H1 (cell line): ENCODE measurements around the gene CCDC12. TPM values are rescaled to one million over a fixed set of nuclear protein-coding genes. Genes with fewer than 3 reads are reported as not detected.

ENCODE experiments used
- CTCF ChIA-PET: fragments of 300-600 bp; sonication (Branson Sonifier 250); formaldehyde crosslinking; loops from one replicate; lab custom pipeline; 2021; ENCODE audit not compliant: partially characterized antibody; lab: Charles Lee
- POLR2A ChIA-PET: fragments of 300-600 bp; sonication (Branson Sonifier 250); formaldehyde crosslinking; loops from one replicate; lab custom pipeline; 2021; ENCODE audit warnings: inconsistent platforms; ENCODE audit not compliant: partially characterized antibody; lab: Charles Lee
- DNase-seq, 2 experiments: peaks; one replicate each; pipeline versions ENCODE4 v3.0.0 to v3.0.0-alpha.2; 2010 to 2022; ENCODE audit warnings: low spot score in 2 of 2, low read depth in 1 of 2, mixed read lengths in 1 of 2
- FAIRE-seq: peaks from 2 replicates; lab custom pipeline; 2011; peaks lifted over from hg19 to GRCh38; lab: Jason Lieb, UNC
- H2AFZ ChIP-seq: 2 replicates; pipeline ENCODE4 v1.8.1; 2012; ENCODE audit warnings: low read length, inconsistent platforms
- H2AK5ac ChIP-seq: 2 replicates; pipeline ENCODE4 v1.6.1; 2013; ENCODE audit warnings: low read depth, low read length
- H2BK120ac ChIP-seq: replicated peaks from 2 replicates; pipeline ENCODE3; 2013; ENCODE audit warnings: low read depth, low read length, inconsistent platforms
- H2BK12ac ChIP-seq: 2 replicates; pipeline ENCODE4 v1.6.1; 2013; ENCODE audit warnings: low read depth, low read length
- H2BK15ac ChIP-seq: 2 replicates; pipeline ENCODE4 v1.6.1; 2013; ENCODE audit warnings: low read length
- H2BK20ac ChIP-seq: 2 replicates; pipeline ENCODE4 v1.6.1; 2013; ENCODE audit warnings: low read length
- H2BK5ac ChIP-seq: 2 replicates; pipeline ENCODE4 v1.6.1; 2013; ENCODE audit warnings: low read depth, low read length
- H3K14ac ChIP-seq: 2 replicates; pipeline ENCODE4 v1.6.1; 2013; ENCODE audit warnings: inconsistent platforms; ENCODE audit not compliant: insufficient read length
- H3K18ac ChIP-seq: 2 replicates; pipeline ENCODE4 v1.6.1; 2013; ENCODE audit warnings: low read length; ENCODE audit errors: extremely low read depth
- H3K23ac ChIP-seq: 2 replicates; pipeline ENCODE4 v1.6.1; 2013; ENCODE audit warnings: inconsistent platforms; ENCODE audit not compliant: insufficient read length
- H3K23me2 ChIP-seq: 2 replicates; pipeline ENCODE4 v1.6.1; 2013; ENCODE audit warnings: low read depth, low read length
- H3K27ac ChIP-seq: 2 replicates; pipeline ENCODE4 v1.6.1; 2011; ENCODE audit warnings: low read depth, low read length, inconsistent platforms
- H3K27me3 ChIP-seq, 4 experiments: replicated peaks in 1 of 4; 1 replicate in 1 of 4; 2 replicates in 3 of 4; pipeline versions ENCODE4 v1.6.1 to v1.8.1; 2011 to 2013; ENCODE audit warnings: low read length in 3 of 4, mild to moderate bottlenecking in 3 of 4, inconsistent platforms in 2 of 4, mixed read lengths in 2 of 4, moderate library complexity in 1 of 4; ENCODE audit not compliant: control insufficient read depth in 3 of 4, insufficient read depth in 3 of 4; ENCODE audit errors: extremely low read depth in 1 of 4
- H3K36me3 ChIP-seq, 4 experiments: 2 replicates each; pipeline versions ENCODE4 v1.6.1 to v1.8.1; 2011 to 2013; ENCODE audit warnings: mild to moderate bottlenecking in 4 of 4, low read length in 3 of 4, moderate library complexity in 2 of 4, control low read depth in 1 of 4, inconsistent platforms in 1 of 4; ENCODE audit not compliant: insufficient read depth in 4 of 4, control insufficient read depth in 2 of 4
- H3K4ac ChIP-seq: replicated peaks from 2 replicates; pipeline ENCODE3; 2013; ENCODE audit warnings: low read length, low read depth, mixed read lengths, inconsistent platforms; ENCODE audit not compliant: insufficient read length
- H3K4me1 ChIP-seq, 4 experiments: replicated peaks in 1 of 4; 1 replicate in 1 of 4; 2 replicates in 3 of 4; pipeline versions ENCODE4 v1.6.1 to v1.8.1; 2011 to 2013; ENCODE audit warnings: low read length in 3 of 4, inconsistent platforms in 2 of 4, mixed read lengths in 1 of 4; ENCODE audit not compliant: insufficient read depth in 4 of 4, control insufficient read depth in 3 of 4
- H3K4me2 ChIP-seq, 2 experiments: 2 replicates each; pipeline versions ENCODE4 v1.6.1 to v1.8.1; 2011 to 2013; ENCODE audit warnings: low read depth in 2 of 2, low read length in 2 of 2, control low read depth in 1 of 2, inconsistent platforms in 1 of 2, mild to moderate bottlenecking in 1 of 2; ENCODE audit not compliant: insufficient read depth in 1 of 2
- H3K4me3 ChIP-seq, 4 experiments: fragments of 200-600, 300-600 bp in 1 of 4; sonication (generic), shearing (Covaris generic), sonication (Bioruptor Twin) in 1 of 4; 2 replicates each; pipeline versions ENCODE4 v1.5.1 to v1.8.1; 2011 to 2016; ENCODE audit warnings: low read length in 4 of 4, low read depth in 3 of 4, control low read depth in 2 of 4, inconsistent platforms in 2 of 4, mild to moderate bottlenecking in 2 of 4, mixed read lengths in 1 of 4, moderate library complexity in 1 of 4; ENCODE audit not compliant: insufficient read depth in 2 of 4; ENCODE audit errors: extremely low read depth in 1 of 4
- H3K56ac ChIP-seq: replicated peaks from 2 replicates; pipeline ENCODE3; 2013; ENCODE audit warnings: low read depth, mild to moderate bottlenecking, mixed read lengths, low read length, inconsistent platforms; ENCODE audit not compliant: insufficient read length
- H3K79me1 ChIP-seq: 2 replicates; pipeline ENCODE4 v1.6.1; 2013; ENCODE audit warnings: low read depth, low read length, control low read depth
- H3K79me2 ChIP-seq, 2 experiments: 2 replicates each; pipeline versions ENCODE4 v1.6.1 to v1.8.1; 2012 to 2013; ENCODE audit warnings: low read length in 2 of 2, mild to moderate bottlenecking in 2 of 2, inconsistent platforms in 1 of 2; ENCODE audit not compliant: insufficient read depth in 2 of 2, control insufficient read depth in 1 of 2
- H3K9ac ChIP-seq, 4 experiments: replicated peaks in 1 of 4; 1 replicate in 1 of 4; 2 replicates in 3 of 4; pipeline versions ENCODE4 v1.6.1 to v1.8.1; 2011 to 2013; ENCODE audit warnings: low read depth in 3 of 4, low read length in 3 of 4, control low read depth in 2 of 4, mild to moderate bottlenecking in 2 of 4, moderate library complexity in 2 of 4, inconsistent platforms in 1 of 4; ENCODE audit errors: extremely low read depth in 1 of 4
- H3K9me3 ChIP-seq, 2 experiments: 2 replicates each; pipeline versions ENCODE4 v1.6.1 to v1.8.1; 2012 to 2013; ENCODE audit warnings: mild to moderate bottlenecking in 2 of 2, moderate library complexity in 2 of 2, control low read depth in 1 of 2, inconsistent platforms in 1 of 2, low read depth in 1 of 2, low read length in 1 of 2, mixed read lengths in 1 of 2; ENCODE audit not compliant: insufficient read depth in 2 of 2
- H4K20me1 ChIP-seq, 2 experiments: replicated peaks in 1 of 2; 2 replicates each; pipeline versions ENCODE3 to v1.8.1; 2011 to 2013; ENCODE audit warnings: inconsistent platforms in 2 of 2, low read length in 2 of 2, mild to moderate bottlenecking in 1 of 2; ENCODE audit not compliant: insufficient read depth in 2 of 2, control insufficient read depth in 1 of 2
- H4K5ac ChIP-seq: 2 replicates; pipeline ENCODE4 v1.6.1; 2013; ENCODE audit warnings: low read length, low read depth, mixed read lengths, inconsistent platforms; ENCODE audit not compliant: insufficient read length
- H4K8ac ChIP-seq: 2 replicates; pipeline ENCODE4 v1.8.0; 2013; ENCODE audit warnings: mild to moderate bottlenecking, moderate library complexity, low read length, inconsistent platforms; ENCODE audit not compliant: insufficient read depth; ENCODE audit errors: extremely low read depth
- H4K91ac ChIP-seq: replicated peaks from 2 replicates; pipeline ENCODE3; 2013; ENCODE audit warnings: low read length, mixed read lengths, inconsistent platforms; ENCODE audit not compliant: insufficient read length
- CHD1 ChIP-seq: IDR thresholded peaks from 2 replicates; pipeline ENCODE4 v1.6.1; 2012; ENCODE audit warnings: low read depth, low read length, improper control_type of control experiment
- JUND ChIP-seq: IDR thresholded peaks from 2 replicates; pipeline ENCODE4 v1.6.1; 2011; ENCODE audit warnings: mild to moderate bottlenecking, improper control_type of control experiment, low read length
- RAD21 ChIP-seq, 2 experiments: IDR thresholded peaks in 1 of 2; conservative IDR thresholded peaks in 1 of 2; 2 replicates each; pipeline ENCODE4 v1.6.1; 2011; ENCODE audit warnings: low read depth in 2 of 2, low read length in 2 of 2, improper control_type of control experiment in 1 of 2, inconsistent platforms in 1 of 2, mild to moderate bottlenecking in 1 of 2, moderate library complexity in 1 of 2
- SIN3A ChIP-seq, 2 experiments: IDR thresholded peaks in 1 of 2; conservative IDR thresholded peaks in 1 of 2; 2 replicates each; pipeline ENCODE4 v1.6.1; 2011 to 2012; ENCODE audit warnings: low read length in 2 of 2, improper control_type of control experiment in 1 of 2, low read depth in 1 of 2, mild to moderate bottlenecking in 1 of 2
- SIRT6 ChIP-seq: IDR thresholded peaks from one replicate; pipeline ENCODE4 v1.7.1; 2012; ENCODE audit warnings: low read length, inconsistent platforms
- SP1 ChIP-seq: IDR thresholded peaks from 2 replicates; pipeline ENCODE4 v1.6.1; 2011; ENCODE audit warnings: low read depth, low read length
- TBP ChIP-seq: IDR thresholded peaks from 2 replicates; pipeline ENCODE4 v1.6.1; 2011; ENCODE audit warnings: low read depth, low read length, improper control_type of control experiment
- ZNF274 ChIP-seq: IDR thresholded peaks from 2 replicates; pipeline ENCODE4 v1.7.0; 2012; ENCODE audit warnings: low read length, borderline replicate concordance; ENCODE audit errors: extremely low read depth
- WGBS, 2 experiments: shearing (Covaris generic) in 1 of 2; methylation state at CpG; one replicate each; pipeline versions ENCODE4 v1.1.6 to v1.1.7; 2013 to 2015; ENCODE audit warnings: low lambda C conversion rate in 2 of 2, mixed read lengths in 2 of 2, inconsistent platforms in 1 of 2, low coverage in 1 of 2, missing lambda C conversion rate in 1 of 2; ENCODE audit not compliant: insufficient replicate concordance in 2 of 2, insufficient coverage in 1 of 2, insufficient read length in 1 of 2; ENCODE audit errors: extremely low coverage in 1 of 2, missing lambda C conversion rate in 1 of 2; 5-methylcytosine and 5-hydroxymethylcytosine counted together
- polyA plus RNA-seq, 7 experiments: library from polyadenylated mRNA; depleted of rRNA in 3 of 7; stranded (reverse) in 5 of 7; unstranded in 2 of 7; fragments of >200 nt in 5 of 7; fragments of 200-250 nt in 2 of 7; gene quantifications; 1 replicate in 5 of 7; 2 replicates in 1 of 7; 4 replicates in 1 of 7; pipeline versions ENCODE4 v1.2.1 to v1.2.3, GENCODE V29; 2011 to 2013; ENCODE audit warnings: missing spikeins in 2 of 7, mixed read lengths in 2 of 7
- total RNA-seq: library from RNA; stranded (reverse); fragmentation: NEBNext Ultra II Directional; extraction: Animal tissue kit (Norgen Biotek cat#: 25700); gene quantifications from 2 replicates; pipeline ENCODE4 v1.2.1, GENCODE V29; 2021
- TF ChIP-seq, protein P1 (sequence below): IDR thresholded peaks from 2 replicates; pipeline ENCODE4 v1.6.1; 2011; ENCODE audit warnings: low read length, improper control_type of control experiment

CCDC12 gene
- total and polyA plus RNA-seq, 2 of the 8 experiments (the other 6 are each of a cell fraction or from before 2014, with no cell fraction given) = 29.5 to 41.3 TPM

DNA sequence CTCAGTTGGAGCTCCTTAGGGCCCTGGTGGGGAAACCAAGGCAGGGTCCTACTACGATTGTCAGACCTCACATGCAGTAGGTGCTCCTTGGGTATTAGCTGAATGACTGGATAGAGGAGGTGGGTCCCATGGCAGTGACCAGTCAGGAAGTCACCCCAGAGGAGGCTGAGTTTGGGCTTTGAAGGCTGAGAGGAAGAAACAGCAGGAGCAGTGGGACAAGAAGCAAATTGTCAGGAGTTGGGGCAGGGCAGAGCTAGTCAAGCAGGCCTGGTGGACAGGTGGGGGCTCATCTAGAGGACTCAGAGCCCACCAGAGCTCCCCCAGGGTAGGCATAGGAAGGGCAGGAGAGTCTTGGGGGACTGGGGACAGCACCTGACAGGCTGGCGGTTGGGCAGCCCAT, 6.0 kb upstream of the CCDC12 start:
- no peak overlapping the region for H2BK5ac ChIP-seq
- peaks cover 6 to 19% of the 10 kb centered on the region in 2 experiments for H4K20me1 ChIP-seq
- DNase-seq (no peak), FAIRE-seq (no peak)
- no peak overlapping the region for H2BK120ac ChIP-seq
- no peak overlapping the region for H3K4ac ChIP-seq
- no peak overlapping the region for H2BK15ac ChIP-seq
- ChIA-PET CTCF (interaction anchor here (0.7 to 13.0 kb wide), 12 partner anchors 10 to 388 kb away, joined by 3 to 130 read pairs (median 3); no protein-coding TSS in a partner anchor), POLR2A (interaction anchor here (0.9 to 2.7 kb wide), 10 partner anchors 7 to 398 kb away, joined by 3 to 10 read pairs (median 4); partner anchors contain the start of gene PTPN23)
- no peak overlapping the region for H3K56ac ChIP-seq
- WGBS, 2 experiments = 83% methylated on average over 2 of the region's 2 CpGs; no CpG with 5 or more reads in 1 of the 2 experiments
- H3K9ac ChIP-seq = no peak overlapping the region
- H3K4me2 ChIP-seq = peak overlapping the region; percentile 34 to 55; a peak in 3 of 4 replicates
- H4K8ac ChIP-seq = no peak overlapping the region
- H3K4me3 ChIP-seq = 0 out of 8 replicates have a peak overlapping the region, but pooled peaks of 1 of the 4 experiments have one; percentile 4
- H3K23ac ChIP-seq = no peak overlapping the region
- no peak overlapping the region for H4K5ac ChIP-seq
- peaks cover 0 to 4% of the 10 kb centered on the region in 2 experiments; a peak in 1 of 4 replicates for H3K79me2 ChIP-seq
- no peak overlapping the region for H2BK12ac ChIP-seq
- no peak overlapping the region for H3K18ac ChIP-seq
- H3K79me1 ChIP-seq = 0 out of 2 replicates have a peak, but pooled peaks cover 2% of the 10 kb centered on the region
- H2AK5ac ChIP-seq = no peak overlapping the region
- no peak overlapping the region for H4K91ac ChIP-seq
- no peak overlapping the region for H3K27ac ChIP-seq
- H3K4me1 ChIP-seq = peaks cover 3 to 28% (median 17%) of the 10 kb centered on the region in 4 experiments
- H3K9me3 ChIP-seq = no peaks in the 10 kb centered on the region
- H2BK20ac ChIP-seq = no peak overlapping the region
- peaks cover 10% of the 10 kb centered on the region; the same call in 1 of the 2 replicates for H3K23me2 ChIP-seq
- no peaks in the 10 kb centered on the region for H3K36me3 ChIP-seq
- H2AFZ ChIP-seq = no peak overlapping the region
- TF ChIP-seq SP1 (no peak), CHD1 (no peak), SIRT6 (no peak), SIN3A (conservative IDR thresholded peaks at IDR 0.05 in 1 of 2, IDR thresholded peaks at IDR 0.05 in 1 of 2; ENCODE audit: low read depth in 1 of 2, low read length in 2 of 2) (no peak), JUND (no peak), ZNF274 (no peak), RAD21 (IDR thresholded peaks at IDR 0.05 in 1 of 2, conservative IDR thresholded peaks at IDR 0.05 in 1 of 2; ENCODE audit: low read depth in 2 of 2, low read length in 2 of 2) (no peak), TBP (no peak)
- TF ChIP-seq, protein P1, sequence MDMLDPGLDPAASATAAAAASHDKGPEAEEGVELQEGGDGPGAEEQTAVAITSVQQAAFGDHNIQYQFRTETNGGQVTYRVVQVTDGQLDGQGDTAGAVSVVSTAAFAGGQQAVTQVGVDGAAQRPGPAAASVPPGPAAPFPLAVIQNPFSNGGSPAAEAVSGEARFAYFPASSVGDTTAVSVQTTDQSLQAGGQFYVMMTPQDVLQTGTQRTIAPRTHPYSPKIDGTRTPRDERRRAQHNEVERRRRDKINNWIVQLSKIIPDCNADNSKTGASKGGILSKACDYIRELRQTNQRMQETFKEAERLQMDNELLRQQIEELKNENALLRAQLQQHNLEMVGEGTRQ = no peak
- H3K27me3 ChIP-seq = peaks cover 0 to 13% (median 3%) of the 10 kb centered on the region in 4 experiments; a peak in 3 of 7 replicates
- H3K14ac ChIP-seq = no peak overlapping the region
